ENCODE results near the gene CCDC187.
"Not testable (repeated sequence)": the region's sequence is repeated elsewhere in the genome, so short reads cannot be mapped to it uniquely, and the experiment has no call there.

CCDC187 gene

GRCh38 chr9:136326761-136327303 is 22.9 kb upstream of the CCDC187 start:
- no peak for DNase-seq

- DNase-seq: peak in 1 of 2 experiments; percentile 52
Measured at GRCh38 chr9:136326061-136326760, 22.3 kb upstream of the CCDC187 start.

GRCh38 chr9:136325358-136325757 is 21.5 kb upstream of the CCDC187 start:
- DNase-seq: no peak

GRCh38 chr9:136324501-136325300 is 20.8 kb upstream of the CCDC187 start:
- DNase-seq: no peak

GRCh38 chr9:136323371-136323789 is 19.5 kb upstream of the CCDC187 start:
- no peak for DNase-seq

- DNase-seq: no peak
Measured at GRCh38 chr9:136322756-136323330, 18.9 kb upstream of the CCDC187 start.

GRCh38 chr9:136321561-136321960 is 17.7 kb upstream of the CCDC187 start:
- DNase-seq: no peak

- DNase-seq: not testable (repeated sequence)
Measured at GRCh38 chr9:136320972-136321371, 17.1 kb upstream of the CCDC187 start.

- DNase-seq: not testable (repeated sequence)
Measured at GRCh38 chr9:136319955-136320354, 16.1 kb upstream of the CCDC187 start.

GRCh38 chr9:136319244-136319643 is 15.3 kb upstream of the CCDC187 start:
- not testable (repeated sequence) for DNase-seq

- DNase-seq: no peak
Measured at GRCh38 chr9:136318776-136319241, 14.9 kb upstream of the CCDC187 start.

- DNase-seq: no peak
Measured at GRCh38 chr9:136318111-136318775, 14.3 kb upstream of the CCDC187 start.

GRCh38 chr9:136317695-136318094 is 13.8 kb upstream of the CCDC187 start:
- no peak for DNase-seq

GRCh38 chr9:136316896-136317676 is 13.2 kb upstream of the CCDC187 start:
- DNase-seq: peak in 1 of 2 experiments; percentile 48

- no peak for DNase-seq
Measured at GRCh38 chr9:136316271-136316751, 12.4 kb upstream of the CCDC187 start.

GRCh38 chr9:136314944-136315343 is 11.1 kb upstream of the CCDC187 start:
- no peak for DNase-seq

- DNase-seq: no peak
Measured at GRCh38 chr9:136314056-136314416, 10.1 kb upstream of the CCDC187 start.

- no peak for DNase-seq
Measured at GRCh38 chr9:136313111-136314055, 9.5 kb upstream of the CCDC187 start.

GRCh38 chr9:136312436-136312835 is 8.5 kb upstream of the CCDC187 start:
- no peak for DNase-seq

- DNase-seq: no peak
Measured at GRCh38 chr9:136312009-136312375, 8.1 kb upstream of the CCDC187 start.
